OCI-LY1 (cell line): ENCODE results near the gene ANKRD13B.

Experiments used
- EZH2 ChIP-seq: fragments of 200-600 bp; sonication (generic), shearing (Covaris generic); IDR thresholded peaks from 2 replicates; pipeline ENCODE4 v1.8.0; 2017; ENCODE audit warnings: borderline replicate concordance, mixed run types, mild to moderate bottlenecking, antibody characterized with exemption, low read length, moderate library complexity, mixed read lengths
- TF ChIP-seq, protein P1 (sequence below): fragments of 200-600 bp; sonication (generic), shearing (Covaris generic); IDR thresholded peaks from 2 replicates; pipeline ENCODE4 v1.5.1; 2017; ENCODE audit warnings: mild to moderate bottlenecking, antibody characterized with exemption, low read length, moderate library complexity, mixed read lengths

DNA sequence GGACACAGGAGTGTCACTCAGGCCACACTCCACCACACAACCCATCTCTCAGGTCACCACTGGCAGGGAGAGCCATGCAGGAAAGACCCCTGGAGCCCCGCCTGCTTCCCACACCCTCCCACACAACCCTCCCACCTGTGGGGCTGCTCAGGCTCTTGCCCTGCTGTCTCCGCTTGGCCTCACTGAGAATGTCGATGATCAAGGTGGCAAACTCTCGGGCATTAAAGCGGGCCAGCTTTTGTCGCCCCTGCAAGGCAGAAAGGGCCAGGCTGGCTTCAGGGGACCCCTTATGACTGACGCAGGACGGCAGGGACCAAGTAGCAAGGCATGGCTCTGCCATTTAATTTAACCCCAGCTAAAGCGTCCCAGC lies 15.9 kb upstream of the ANKRD13B start:
- TF ChIP-seq, protein P1, sequence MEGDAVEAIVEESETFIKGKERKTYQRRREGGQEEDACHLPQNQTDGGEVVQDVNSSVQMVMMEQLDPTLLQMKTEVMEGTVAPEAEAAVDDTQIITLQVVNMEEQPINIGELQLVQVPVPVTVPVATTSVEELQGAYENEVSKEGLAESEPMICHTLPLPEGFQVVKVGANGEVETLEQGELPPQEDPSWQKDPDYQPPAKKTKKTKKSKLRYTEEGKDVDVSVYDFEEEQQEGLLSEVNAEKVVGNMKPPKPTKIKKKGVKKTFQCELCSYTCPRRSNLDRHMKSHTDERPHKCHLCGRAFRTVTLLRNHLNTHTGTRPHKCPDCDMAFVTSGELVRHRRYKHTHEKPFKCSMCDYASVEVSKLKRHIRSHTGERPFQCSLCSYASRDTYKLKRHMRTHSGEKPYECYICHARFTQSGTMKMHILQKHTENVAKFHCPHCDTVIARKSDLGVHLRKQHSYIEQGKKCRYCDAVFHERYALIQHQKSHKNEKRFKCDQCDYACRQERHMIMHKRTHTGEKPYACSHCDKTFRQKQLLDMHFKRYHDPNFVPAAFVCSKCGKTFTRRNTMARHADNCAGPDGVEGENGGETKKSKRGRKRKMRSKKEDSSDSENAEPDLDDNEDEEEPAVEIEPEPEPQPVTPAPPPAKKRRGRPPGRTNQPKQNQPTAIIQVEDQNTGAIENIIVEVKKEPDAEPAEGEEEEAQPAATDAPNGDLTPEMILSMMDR: no peak
- TF ChIP-seq EZH2: no peak
